Stimulated activated CD4-positive, alpha-beta T cell treated with anti-CD3 and anti-CD28 coated beads, Interleukin-2, amount 100 ng/mL, for 4 hours (primary cell): ENCODE data around the gene SUPT5H.
A peak's percentile ranks its signal among the peaks of the same experiment; 100 is the strongest.

Source experiments
- DNase-seq: peaks from one replicate; pipeline ENCODE4 v3.0.0-alpha.2; 2020; ENCODE audit warnings: low read depth

SUPT5H gene

GRCh38 chr19:39445196-39446111, at the start of gene SUPT5H:
Gene SUPT5H (plus strand): TSS chr19:39445582. CDS start chr19:39445891, 309 bp downstream.
- DNase-seq = peak; percentile 97

GRCh38 chr19:39397360-39398296, 47.8 kb upstream of the SUPT5H start:
- peak; percentile 91 for DNase-seq

GRCh38 chr19:39398297-39398864, 47.0 kb upstream of the SUPT5H start:
- DNase-seq = no peak

- DNase-seq = no peak
These were observed 45.7 kb upstream of the SUPT5H start for GRCh38 chr19:39399668-39400050.

- DNase-seq = no peak
These were observed 45.3 kb upstream of the SUPT5H start for GRCh38 chr19:39400061-39400460.

- no peak for DNase-seq
These were observed 44.3 kb upstream of the SUPT5H start for GRCh38 chr19:39401070-39401548.

- DNase-seq = peak; percentile 67
These were observed 43.6 kb upstream of the SUPT5H start for GRCh38 chr19:39401549-39402345.

- DNase-seq = peak; percentile 82
These were observed 42.8 kb upstream of the SUPT5H start for GRCh38 chr19:39402346-39403300.

GRCh38 chr19:39403331-39404312, 41.8 kb upstream of the SUPT5H start:
- DNase-seq = peak; percentile 94

GRCh38 chr19:39405261-39405957, 40.0 kb upstream of the SUPT5H start:
- no peak for DNase-seq

- peak; percentile 88 for DNase-seq
These were observed 39.3 kb upstream of the SUPT5H start for GRCh38 chr19:39405958-39406655.

GRCh38 chr19:39406656-39407409, 38.5 kb upstream of the SUPT5H start, which contains the start of gene ZFP36:
Gene ZFP36 (plus strand): TSS chr19:39406847. CDS start chr19:39406905, 58 bp downstream.
- DNase-seq = peak; percentile 79

- DNase-seq = no peak
These were observed 38.0 kb upstream of the SUPT5H start for GRCh38 chr19:39407410-39407659.

- DNase-seq = no peak
These were observed 37.6 kb upstream of the SUPT5H start for GRCh38 chr19:39407660-39408391.

GRCh38 chr19:39408392-39409207, 36.8 kb upstream of the SUPT5H start:
- no peak for DNase-seq
